Measurements from ENCODE around the gene PCNT.

DNA sequence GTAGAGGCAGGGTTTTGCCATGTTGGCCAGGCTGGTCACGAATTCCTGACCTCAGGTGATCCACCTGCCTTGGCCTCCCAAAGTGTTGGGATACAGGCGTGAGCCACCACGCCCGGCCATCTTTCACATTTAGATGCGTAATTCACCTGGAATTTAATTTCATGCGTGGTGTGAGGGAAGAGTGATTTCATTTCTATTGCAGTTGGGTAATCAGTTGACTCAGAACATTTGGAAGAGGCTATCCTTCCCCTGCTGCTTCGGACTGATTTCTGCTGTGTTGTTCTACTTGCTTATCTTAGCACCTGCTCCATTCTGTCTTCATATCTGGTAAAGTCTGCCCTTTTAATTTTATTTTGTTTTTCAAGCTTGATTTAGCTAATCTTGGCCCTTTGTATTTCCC lies 153.8 kb downstream of the PCNT start:
- no peak for TF ChIP-seq POLR2A (conservative IDR thresholded peaks at IDR 0.05)
- TF ChIP-seq ZNF197 (CRISPR knock-in tag; IDR thresholded peaks at IDR 0.05; ENCODE audit: low read depth) = no peak
- TF ChIP-seq MAZ (CRISPR knock-in tag; conservative IDR thresholded peaks at IDR 0.05 in 1 of 2, IDR thresholded peaks at IDR 0.05 in 1 of 2) = no peak
- TF ChIP-seq, protein P1, sequence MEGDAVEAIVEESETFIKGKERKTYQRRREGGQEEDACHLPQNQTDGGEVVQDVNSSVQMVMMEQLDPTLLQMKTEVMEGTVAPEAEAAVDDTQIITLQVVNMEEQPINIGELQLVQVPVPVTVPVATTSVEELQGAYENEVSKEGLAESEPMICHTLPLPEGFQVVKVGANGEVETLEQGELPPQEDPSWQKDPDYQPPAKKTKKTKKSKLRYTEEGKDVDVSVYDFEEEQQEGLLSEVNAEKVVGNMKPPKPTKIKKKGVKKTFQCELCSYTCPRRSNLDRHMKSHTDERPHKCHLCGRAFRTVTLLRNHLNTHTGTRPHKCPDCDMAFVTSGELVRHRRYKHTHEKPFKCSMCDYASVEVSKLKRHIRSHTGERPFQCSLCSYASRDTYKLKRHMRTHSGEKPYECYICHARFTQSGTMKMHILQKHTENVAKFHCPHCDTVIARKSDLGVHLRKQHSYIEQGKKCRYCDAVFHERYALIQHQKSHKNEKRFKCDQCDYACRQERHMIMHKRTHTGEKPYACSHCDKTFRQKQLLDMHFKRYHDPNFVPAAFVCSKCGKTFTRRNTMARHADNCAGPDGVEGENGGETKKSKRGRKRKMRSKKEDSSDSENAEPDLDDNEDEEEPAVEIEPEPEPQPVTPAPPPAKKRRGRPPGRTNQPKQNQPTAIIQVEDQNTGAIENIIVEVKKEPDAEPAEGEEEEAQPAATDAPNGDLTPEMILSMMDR (IDR thresholded peaks at IDR 0.05 in 2 of 3, conservative IDR thresholded peaks at IDR 0.05 in 1 of 3; ENCODE audit: insufficient read depth in 2 of 3, low read depth in 1 of 3, low read length in 3 of 3) = no peak
- no peak for TF ChIP-seq ETV1 (tag; conservative IDR thresholded peaks at IDR 0.05; ENCODE audit: low read depth)
- no peak for TF ChIP-seq ZNF146 (CRISPR knock-in tag; IDR thresholded peaks at IDR 0.05; ENCODE audit: unreplicated experiment)
- TF ChIP-seq, protein P2, sequence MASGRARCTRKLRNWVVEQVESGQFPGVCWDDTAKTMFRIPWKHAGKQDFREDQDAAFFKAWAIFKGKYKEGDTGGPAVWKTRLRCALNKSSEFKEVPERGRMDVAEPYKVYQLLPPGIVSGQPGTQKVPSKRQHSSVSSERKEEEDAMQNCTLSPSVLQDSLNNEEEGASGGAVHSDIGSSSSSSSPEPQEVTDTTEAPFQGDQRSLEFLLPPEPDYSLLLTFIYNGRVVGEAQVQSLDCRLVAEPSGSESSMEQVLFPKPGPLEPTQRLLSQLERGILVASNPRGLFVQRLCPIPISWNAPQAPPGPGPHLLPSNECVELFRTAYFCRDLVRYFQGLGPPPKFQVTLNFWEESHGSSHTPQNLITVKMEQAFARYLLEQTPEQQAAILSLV (tag; IDR thresholded peaks at IDR 0.05) = no peak
- TF ChIP-seq, protein P3, sequence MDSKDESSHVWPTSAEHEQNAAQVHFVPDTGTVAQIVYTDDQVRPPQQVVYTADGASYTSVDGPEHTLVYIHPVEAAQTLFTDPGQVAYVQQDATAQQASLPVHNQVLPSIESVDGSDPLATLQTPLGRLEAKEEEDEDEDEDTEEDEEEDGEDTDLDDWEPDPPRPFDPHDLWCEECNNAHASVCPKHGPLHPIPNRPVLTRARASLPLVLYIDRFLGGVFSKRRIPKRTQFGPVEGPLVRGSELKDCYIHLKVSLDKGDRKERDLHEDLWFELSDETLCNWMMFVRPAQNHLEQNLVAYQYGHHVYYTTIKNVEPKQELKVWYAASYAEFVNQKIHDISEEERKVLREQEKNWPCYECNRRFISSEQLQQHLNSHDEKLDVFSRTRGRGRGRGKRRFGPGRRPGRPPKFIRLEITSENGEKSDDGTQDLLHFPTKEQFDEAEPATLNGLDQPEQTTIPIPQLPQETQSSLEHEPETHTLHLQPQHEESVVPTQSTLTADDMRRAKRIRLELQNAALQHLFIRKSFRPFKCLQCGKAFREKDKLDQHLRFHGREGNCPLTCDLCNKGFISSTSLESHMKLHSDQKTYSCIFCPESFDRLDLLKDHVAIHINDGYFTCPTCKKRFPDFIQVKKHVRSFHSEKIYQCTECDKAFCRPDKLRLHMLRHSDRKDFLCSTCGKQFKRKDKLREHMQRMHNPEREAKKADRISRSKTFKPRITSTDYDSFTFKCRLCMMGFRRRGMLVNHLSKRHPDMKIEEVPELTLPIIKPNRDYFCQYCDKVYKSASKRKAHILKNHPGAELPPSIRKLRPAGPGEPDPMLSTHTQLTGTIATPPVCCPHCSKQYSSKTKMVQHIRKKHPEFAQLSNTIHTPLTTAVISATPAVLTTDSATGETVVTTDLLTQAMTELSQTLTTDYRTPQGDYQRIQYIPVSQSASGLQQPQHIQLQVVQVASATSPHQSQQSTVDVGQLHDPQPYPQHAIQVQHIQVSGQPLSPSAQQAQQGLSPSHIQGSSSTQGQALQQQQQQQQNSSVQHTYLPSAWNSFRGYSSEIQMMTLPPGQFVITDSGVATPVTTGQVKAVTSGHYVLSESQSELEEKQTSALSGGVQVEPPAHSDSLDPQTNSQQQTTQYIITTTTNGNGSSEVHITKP (IDR thresholded peaks at IDR 0.05; ENCODE audit: partially characterized antibody) = no peak
- TF ChIP-seq NR3C1 (CRISPR knock-in tag; IDR thresholded peaks at IDR 0.05) = no peak
- TF ChIP-seq STAT5B (CRISPR knock-in tag; IDR thresholded peaks at IDR 0.05) = no peak
- no peak for TF ChIP-seq EZH2 (IDR thresholded peaks at IDR 0.05; ENCODE audit: borderline replicate concordance, low read depth, low read length)
- no peak for TF ChIP-seq PML (IDR thresholded peaks at IDR 0.05; ENCODE audit: low read length)
